GM21723 (cell line): ENCODE results near the gene PAM16.

ENCODE experiments used
- ATAC-seq: cut with Tn5 transposase; IDR thresholded peaks from one replicate; pipeline ENCODE4 v1.9.1; 2021; ENCODE audit warnings: mild to moderate bottlenecking, moderate library complexity; ENCODE audit not compliant: unreplicated experiment

The PAM16 gene

DNA sequence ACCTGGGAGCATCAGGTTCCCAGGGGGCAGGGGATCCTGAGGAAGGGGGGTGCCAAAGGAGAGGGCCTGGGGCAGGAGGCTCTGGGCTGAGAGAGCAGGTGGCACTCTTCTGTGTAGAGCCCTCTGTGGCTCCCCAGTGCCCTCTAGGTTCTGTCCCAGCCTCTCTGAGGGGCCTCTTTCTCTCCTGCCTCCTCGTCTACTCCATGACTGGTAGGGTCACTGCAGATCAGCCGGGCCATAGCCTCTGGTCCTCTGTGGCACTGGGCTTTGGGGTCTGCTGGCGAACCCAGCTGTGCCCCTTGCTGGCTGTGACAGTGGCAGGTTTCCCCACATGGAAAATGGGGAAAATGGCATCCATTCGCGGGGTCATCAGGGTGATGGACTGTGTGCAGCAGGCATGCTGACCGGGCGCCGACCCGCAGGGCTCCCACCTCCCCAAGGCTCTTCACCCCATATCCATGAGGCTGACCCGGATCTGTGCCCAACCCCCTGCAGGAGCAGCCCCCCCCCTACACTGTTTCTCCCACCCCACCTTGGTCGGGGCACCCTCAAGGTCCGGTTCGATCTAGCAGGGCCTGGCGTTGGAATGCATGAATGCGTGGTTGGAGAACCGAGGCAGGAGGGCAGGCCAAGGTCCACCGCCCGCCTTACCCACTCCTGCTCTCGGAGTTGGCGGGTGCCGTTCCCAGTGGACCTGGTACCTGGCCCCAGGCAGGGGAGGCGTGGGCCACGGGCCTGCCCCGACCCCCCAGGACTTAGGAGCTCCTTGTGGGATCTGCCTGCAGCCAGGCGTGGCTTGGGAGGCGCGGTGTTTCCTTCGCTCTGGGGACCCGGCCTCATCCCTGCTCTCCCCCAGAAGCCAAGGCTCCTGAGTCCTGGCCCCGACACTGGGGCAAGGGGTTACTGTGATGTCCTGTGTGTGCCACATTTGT, 28.7 kb downstream of the PAM16 start:
- ATAC-seq: no peak

DNA sequence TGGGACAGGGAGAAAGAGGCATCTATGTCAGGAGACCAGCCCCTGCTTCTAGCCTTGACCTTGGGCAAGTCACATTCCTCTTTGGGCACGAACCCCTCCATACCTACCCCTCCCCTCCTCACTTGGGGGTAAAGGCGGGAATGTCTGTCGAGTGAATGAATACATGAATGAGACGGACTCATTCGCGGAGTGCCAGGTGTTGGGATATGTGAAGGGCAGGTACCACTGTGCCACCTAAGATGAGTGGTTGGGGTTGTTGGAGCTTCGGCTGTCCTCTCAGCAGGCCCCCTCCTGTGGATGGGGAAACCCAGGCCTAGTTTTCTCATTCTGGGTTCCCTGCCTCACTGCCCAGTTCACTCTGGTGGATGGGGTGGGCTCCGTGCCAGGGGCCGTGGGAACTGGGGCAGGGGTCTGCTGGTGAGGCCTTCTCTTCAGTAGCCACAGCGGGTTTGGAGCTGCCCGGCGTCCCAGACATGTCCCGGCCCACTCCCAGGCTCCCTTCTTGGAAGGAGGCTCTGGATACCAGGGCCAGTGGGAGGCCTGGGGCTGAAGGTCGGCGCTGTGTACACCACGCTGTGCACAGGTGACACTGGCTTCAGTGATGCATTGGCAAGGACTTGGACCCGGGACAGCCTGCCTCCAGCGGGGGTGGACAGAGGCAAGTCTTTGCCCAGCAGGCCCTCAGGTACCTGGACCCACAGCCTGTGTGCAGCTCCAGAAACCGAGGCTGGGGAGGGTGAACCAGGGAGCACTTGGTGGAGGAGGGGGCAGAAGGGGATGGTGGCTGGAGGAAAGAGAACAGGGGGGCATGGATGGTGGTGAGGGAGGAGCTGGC, 29.6 kb downstream of the PAM16 start:
- ATAC-seq: no peak

DNA sequence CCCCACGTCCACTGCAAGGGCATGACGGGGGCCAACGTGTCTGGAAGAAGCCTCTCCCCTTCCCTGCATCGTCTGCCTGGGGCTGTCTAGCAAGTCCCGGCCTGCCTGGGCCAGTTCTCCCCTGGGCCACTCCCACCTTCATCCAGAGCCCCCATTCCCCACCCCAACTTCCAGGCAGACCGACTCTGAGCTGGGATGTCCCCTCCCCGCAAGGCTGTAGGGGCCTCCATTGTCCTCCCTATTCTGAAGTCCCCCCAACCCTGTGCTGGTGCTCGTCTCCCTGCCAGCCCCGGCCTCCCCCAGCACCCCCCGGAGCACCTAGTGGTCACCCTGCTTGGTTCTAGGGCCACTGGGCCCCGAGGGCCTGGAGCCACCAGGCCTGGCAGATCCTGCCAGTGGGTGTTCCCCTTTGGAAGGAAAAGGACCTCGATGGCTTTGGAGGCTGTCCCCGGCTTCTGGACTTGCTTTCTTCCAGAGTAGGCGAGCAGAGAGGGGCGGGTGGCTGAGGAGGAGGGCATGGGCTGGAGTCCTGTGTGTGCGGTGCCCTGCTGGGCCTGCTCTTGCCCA, 30.5 kb downstream of the PAM16 start:
- ATAC-seq: no peak

DNA sequence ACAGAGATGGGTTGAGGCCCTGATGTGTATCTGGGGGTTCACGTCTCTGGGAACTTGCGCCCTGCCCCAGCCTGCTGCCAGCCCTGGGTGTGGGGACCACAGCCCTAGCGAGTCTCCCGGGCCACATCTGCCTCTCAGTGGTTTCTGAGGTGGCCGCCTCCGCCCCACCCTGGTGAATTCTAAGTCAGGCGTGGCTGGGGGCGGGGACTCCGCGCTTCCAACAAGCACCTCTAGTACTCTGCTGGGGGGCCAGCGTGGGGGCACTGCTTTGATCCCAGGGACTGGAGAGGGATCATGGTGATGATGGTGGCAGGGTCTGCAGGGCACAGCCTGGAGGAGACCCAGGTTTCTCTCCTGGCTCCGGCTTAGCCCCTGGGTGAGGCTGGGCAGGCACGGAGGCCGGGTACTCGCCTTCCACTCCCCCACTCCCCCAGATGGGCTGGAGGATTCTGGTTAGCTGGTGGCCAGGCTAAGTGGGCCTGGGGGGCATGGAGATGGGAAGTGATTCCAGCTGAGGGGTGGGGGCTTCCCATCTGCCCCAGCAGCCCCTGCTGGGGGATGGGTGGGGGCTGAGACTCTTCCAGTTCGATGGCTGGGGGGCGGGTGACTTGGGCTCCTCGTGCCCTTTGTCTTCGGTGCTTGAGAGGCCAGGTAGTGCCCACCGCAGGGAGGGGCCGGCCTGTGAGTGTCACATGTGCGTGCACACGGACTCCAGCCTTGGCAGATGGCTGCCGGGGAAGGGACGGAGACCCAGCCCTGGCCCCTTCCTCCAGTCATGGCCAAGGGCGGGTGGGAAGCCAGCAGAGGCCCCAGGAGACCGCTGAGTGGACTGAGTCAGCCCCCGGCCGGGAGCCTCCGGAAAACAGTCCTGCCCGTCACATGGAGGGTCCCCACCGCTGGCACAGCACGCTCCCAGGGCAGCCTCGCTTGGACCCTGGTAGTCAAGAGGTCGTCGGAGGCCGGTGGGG, 31.4 kb downstream of the PAM16 start:
- no peak for ATAC-seq

DNA sequence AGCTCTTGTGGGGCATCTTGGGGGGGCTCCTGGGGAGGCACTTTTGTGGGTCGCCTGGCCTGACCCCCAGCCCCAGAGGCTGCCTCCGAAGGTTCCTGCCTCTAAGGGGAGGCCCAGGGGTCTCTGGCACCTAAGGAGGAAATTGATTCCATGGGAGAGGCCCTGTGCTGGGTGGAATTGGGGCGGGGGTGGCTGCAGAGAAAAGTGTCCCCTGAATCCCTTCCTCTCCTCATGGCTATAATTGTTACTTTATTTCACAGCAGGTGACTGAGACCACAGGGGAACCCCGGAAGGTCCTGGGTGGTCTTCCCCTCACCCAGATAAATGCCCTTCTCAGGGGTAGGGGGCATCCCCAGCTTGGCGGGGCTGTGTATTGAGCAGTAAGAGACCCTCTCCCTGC, 32.2 kb downstream of the PAM16 start:
- ATAC-seq: no peak

DNA sequence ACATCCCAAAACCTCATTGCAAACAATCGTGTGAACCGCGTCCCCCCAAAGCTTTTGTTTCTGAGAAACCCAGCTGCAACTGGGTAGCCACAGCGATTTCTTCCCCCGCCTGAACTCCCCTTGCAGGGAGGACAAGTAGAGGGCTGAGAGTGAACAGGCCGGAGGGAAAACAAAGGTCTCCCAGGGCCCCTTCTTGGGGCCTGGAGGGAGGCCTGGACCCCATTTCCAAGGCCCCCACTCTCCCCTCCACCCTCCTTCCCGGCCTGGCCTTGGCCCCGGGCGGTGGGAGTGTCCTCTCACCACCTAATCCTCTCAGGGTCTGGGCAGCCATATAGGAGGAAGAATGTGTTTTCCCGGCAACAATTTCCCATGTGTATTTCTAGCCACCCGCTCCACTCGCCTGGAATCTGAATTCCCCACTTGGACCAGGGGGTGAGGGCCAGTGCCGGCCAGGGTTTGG, 32.6 kb downstream of the PAM16 start:
- no peak for ATAC-seq

DNA sequence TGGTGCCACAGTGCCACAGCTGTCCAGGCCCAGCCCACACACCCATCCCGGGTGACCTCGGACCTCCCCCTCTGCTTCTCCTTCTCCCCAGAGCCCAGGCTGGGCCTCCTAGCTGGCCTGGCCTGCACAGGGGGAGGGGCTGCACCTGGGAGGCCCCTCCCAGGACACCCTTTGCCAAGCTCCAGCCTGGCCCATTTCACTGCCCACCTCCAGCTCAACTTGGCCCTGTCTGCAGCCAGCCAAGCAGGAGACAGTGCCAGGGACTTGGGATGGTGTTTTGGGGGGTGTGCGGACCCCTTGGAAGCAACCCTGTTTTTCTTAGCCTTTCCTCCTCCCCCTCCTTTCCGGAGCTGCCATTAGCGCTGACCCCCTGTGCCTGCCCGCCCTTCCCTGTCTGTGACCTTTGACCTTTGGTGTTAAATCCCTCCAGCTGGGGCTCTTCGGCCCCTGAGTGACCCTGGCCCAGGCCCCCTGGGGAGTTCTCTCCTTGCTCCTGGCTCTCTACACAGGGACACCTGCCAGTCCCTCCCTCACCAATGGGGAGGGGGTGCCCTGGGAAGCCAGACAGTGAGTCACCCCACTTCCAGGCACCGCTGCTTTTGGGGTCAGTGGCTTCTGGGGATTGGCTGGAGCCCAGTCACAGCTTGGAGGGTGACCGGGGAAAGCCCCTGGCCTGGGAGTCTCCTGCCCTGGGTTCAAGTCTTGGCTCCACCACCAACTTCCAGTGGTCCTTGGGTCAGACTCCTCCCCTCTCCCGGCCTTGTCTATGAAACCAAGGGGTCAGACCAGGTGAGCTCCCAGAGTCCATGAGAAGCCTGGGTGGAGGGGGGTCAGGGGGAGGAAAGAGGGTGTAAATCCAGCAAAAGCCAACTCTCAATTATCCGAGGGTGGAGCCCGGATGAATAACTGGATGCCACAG, 33.3 kb downstream of the PAM16 start:
- no peak for ATAC-seq

DNA sequence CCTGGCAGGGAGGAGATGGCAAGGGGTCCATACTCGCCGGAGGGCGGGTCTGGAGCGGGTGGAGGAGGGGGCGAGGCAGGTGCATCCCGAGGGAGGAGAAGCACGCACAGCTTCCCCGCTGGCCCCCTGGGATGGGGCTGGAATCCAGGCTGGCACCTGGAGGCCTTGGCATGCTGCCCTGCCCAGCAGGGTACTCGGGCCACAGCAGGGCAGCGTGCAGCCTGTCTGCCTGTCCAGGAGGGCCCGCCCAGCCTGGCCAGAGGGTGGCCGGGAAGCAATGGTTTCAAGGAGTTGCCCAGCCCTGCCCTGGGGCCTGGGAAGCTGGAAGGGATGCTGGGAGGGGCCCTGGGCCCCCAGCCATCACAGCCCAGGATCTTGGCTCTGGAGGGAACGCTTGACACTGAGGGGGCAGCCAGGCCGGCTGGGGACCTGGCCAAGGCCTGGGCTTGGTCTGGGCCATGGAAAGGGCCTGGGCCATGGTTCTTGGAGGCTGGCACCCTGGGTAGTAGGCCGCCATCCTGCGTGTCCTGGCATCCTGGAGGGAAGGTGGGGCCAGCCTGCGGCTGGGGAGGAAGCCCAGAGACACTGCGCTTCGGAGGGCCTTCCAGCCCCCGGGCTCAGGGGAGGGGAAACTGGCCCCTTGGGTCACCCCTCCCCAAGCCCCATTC, 34.1 kb downstream of the PAM16 start:
- ATAC-seq: no peak

DNA sequence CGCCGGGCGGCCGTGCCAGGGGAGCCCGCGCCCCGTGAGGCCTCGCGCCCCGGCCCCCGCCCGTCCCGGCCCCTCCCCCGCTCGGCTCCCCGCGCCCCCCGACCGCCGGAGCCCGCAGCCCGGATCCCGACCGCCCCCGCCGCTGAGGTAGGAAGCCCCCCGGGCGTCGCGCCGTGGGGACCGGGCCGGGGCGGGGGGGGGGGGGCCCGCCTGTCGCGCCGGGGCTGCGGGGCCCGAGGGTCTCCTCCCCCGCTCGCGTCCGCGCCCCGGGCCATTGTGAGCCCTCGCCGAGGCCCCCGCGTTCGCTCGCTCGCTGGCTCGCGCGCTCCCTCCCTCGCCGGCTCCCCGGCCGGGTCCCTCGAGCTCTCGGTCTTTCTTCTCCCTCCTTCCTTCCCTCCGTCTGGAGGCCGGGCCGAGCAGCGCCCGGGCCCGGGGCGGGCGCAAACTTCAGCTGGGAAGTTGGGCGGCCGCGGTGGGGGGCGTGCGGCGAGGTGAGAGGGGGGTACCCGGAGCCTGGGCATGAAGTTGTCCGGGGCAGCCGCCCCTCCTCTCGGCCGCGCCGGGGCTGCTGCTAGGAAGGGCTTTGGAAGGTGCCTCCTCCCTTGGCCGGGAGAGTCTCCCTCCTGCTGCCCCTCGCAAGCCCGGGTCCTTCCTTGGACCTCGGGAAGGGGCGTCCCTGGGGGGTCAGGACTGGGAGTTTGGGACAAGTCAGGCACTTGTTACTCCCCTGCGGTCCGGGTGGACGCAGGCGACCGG, 34.8 kb downstream of the PAM16 start:
- ATAC-seq: no peak

DNA sequence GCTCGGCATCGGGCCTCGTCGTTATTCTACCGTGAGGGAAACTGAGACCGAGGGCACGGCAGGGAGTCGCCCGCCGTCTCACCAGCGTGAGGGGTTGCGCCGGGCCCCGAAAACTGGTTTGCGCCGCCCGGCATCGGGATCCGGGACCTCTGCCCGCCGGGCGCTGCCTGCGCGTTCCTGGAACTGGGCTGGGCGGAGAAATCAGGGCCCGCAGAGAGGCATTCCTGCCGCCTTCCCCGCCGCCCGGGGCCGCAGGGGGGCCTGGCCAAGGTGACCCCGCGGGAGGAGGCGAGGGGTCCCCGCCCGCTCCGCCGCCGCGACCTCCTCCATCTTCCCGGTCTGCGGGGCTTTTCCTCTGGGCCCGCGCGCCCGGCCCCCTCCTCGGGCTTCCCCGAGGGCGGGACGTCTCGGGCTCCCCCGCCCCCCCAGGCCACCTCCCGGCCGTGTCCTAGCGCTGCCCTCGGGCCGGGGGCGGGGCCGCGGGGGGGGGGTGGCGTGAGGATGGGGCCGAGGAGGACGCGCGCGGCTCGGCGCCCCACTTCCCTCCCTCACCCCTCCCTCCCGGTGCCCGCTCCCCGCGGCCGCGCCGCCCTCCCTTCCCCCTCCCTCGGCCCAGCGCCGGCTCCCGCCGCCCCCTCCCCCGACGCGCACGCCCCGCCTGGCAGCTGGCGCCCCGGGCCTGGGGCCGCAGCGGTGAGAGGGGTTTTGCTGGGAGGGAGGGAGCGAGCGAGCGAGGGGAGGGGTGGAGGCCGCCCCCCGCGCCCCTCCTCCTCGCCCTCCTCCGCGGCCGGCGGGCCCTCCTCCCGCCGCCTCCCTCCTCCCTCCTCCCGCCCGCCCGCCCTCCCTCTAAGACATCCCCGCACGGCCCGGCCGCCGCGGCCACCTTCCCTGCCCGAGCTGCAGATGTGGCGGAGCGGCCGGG, 35.7 kb downstream of the PAM16 start, which contains the start of gene GLIS2:
Gene GLIS2 (plus strand): TSS at position 882 of the 922 bp plus-strand sequence. CDS start 16,214 bp downstream, outside the sequence.
- ATAC-seq: no peak

DNA sequence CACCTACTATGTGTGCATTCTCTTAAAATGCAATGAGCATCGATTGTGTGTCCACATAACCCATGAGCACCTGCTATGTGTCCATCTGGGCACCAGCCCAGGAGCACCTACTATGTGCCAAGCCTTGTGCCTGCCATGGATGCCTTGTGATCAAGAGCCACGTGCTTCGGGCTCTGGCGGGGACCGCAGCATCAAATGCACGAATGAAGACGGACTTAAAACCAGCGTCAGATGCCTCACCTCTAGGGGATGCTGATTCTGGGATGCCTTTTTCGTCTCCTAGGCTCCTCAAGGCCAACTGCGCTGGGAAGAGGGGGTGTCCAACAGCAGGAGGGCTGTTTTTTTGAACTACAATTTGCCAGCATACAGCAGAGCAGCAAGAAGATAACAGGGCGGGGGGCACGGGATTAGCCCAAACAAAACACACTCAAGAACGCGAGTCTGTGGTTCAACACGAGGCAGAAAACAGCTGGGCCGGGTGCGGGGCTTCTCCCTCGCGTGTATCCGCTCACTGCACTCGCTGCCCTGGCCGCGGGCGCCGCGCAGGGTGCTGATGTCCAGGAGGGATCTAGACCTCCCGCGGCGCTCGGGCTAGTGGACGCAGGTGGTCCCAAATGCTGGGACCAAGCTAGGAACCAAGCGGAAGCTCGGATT, 36.5 kb downstream of the PAM16 start:
- ATAC-seq: no peak

DNA sequence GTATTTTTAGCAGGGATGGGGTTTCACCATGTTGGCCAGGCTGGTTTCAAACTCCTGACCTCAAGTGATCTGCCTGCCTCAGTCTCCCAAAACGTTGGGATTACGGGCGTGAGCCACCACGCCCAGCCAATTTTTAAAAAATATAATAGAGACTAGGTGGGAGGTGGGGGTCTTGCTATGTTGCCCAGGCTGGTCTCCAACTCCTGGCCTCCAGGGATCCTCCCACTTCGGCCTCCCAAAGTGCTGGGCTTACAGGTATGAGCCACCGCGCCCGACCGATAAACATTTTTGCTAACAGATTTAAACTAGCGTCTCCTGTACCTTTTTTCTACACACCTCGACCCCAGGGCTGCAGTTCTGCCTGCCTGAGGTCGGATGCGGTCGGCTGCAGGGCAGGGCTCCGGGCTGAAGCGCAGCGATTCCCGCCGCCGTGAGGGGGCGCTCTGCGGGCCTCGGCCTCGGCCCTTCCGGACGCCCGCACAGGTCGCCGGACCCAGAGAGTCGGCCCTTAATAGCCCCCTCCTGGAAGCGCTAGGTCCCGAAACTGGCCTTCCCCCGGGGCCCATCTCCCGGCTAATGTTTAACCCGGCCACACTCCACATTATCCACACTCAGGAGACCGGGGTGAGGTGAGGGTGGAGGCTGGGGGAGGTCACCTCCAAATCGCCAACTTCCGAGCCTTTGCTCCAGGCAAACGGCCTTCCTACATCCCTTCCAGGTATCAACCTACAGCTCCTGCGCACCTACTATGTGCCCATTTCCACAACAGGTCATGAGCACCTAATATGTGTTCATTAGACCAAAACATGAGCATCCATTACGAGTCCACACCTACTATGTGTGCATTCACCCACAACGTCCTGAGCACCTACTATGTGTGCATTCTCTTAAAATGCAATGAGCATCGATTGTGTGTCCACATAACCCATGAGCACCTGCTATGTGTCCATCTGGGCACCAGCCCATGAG, 37.3 kb downstream of the PAM16 start:
- ATAC-seq: no peak

DNA sequence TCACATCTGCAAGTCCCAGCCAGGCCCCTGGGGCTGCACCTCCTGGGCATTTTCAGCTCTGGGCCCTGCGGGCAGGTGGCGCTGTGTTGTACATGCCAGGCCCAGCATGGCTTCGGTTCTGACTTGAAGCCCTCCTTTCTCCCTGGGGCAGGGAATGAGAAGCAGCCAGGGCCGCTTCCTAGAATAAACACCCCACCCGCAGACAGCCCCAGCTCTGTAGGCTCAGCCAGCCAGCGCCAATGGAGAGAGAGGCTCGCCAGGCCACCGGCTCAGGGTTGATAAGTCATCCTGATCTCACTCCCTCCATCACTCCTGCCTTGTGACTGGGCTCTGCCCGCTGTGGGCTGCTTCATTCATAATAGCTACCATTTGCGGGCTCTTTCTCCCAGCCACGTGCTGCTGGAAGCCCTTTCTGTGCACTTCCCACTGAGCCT, 41.3 kb downstream of the PAM16 start:
- no peak for ATAC-seq

DNA sequence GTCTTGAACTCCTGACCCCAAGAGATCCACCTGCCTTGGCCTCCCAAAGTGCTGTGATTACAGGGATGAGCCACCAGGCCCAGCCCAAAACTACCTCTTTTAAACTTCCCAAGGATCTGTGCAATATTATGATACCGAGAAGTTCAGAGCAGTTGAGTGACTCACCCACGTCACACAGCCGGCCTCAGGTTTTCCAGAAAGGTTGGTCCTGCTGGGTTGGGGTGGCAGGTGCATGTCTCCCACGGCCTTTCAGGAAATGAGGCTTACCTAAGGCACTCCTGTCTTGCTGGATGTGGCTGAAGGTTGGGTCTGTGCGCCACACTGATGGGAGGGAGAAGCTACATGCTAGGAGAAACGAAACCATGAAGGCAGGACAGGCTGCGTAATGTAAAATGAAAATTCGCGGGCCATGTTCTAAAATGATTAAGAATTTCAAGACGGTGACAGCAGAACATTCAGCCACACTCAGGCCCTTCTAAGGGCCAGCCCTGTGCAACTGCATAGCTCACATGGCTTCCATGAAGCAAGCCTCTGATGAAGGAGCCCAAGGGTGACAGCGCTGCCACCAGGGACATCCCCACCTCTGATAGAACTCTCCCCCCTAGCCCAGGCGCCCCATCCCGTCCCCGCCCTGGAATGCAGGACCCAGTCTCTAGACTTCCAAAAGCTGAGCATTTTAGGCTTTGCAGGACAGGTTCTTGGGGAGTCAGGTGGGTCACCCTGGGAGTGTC, 41.9 kb downstream of the PAM16 start:
- ATAC-seq: no peak
